Measurements from ENCODE around the gene CLIP2. TPM values are rescaled to one million over a fixed set of nuclear protein-coding genes. Genes with fewer than 3 reads are reported as not detected.
"Not testable (repeated sequence)": the region's sequence is repeated elsewhere in the genome, so short reads cannot be mapped to it uniquely, and the experiment has no call there.

Gene CLIP2
- total RNA-seq, 1 donor, result 55.7 TPM

GRCh38 chr7:74400420-74401136 lies 111.4 kb downstream of the CLIP2 start:
- TF ChIP-seq CTCF (IDR thresholded peaks at IDR 0.05; ENCODE audit: insufficient read depth, low read depth, low read length), result no peak
- no peak for DNase-seq (ENCODE audit: low read depth)

GRCh38 chr7:74401137-74401859 lies 112.1 kb downstream of the CLIP2 start:
- peak; percentile 97 for TF ChIP-seq CTCF (IDR thresholded peaks at IDR 0.05; ENCODE audit: insufficient read depth, low read depth, low read length)
- DNase-seq (ENCODE audit: low read depth), result peak; percentile 56
- H3K4me3 ChIP-seq (ENCODE audit: low read depth, low read length), result no peak overlapping the region

More at GRCh38 chr7:74400420-74401136, 111.4 kb downstream of the CLIP2 start:
- no peak overlapping the region for H3K4me3 ChIP-seq (ENCODE audit: low read depth, low read length)

GRCh38 chr7:74402668-74403067 lies 113.5 kb downstream of the CLIP2 start:
- not testable (repeated sequence) for DNase-seq (ENCODE audit: low read depth); H3K4me3 ChIP-seq (ENCODE audit: low read depth, low read length)

- DNase-seq (ENCODE audit: low read depth), result no peak
- TF ChIP-seq CTCF (IDR thresholded peaks at IDR 0.05; ENCODE audit: insufficient read depth, low read depth, low read length), result no peak
- no peak overlapping the region for H3K4me3 ChIP-seq (ENCODE audit: low read depth, low read length)
Observed at GRCh38 chr7:74403521-74404387, 114.5 kb downstream of the CLIP2 start.

- no peak overlapping the region for H3K4me3 ChIP-seq (ENCODE audit: low read depth, low read length)
- no peak for DNase-seq (ENCODE audit: low read depth)
- TF ChIP-seq CTCF (IDR thresholded peaks at IDR 0.05; ENCODE audit: insufficient read depth, low read depth, low read length), result no peak
Observed at GRCh38 chr7:74404388-74404700, 115.1 kb downstream of the CLIP2 start.

- no peak for TF ChIP-seq CTCF (IDR thresholded peaks at IDR 0.05; ENCODE audit: insufficient read depth, low read depth, low read length)
- DNase-seq (ENCODE audit: low read depth), result no peak
Observed at GRCh38 chr7:74404741-74405140, 115.5 kb downstream of the CLIP2 start.

More at GRCh38 chr7:74404741-74405140, 115.5 kb downstream of the CLIP2 start:
- H3K4me3 ChIP-seq (ENCODE audit: low read depth, low read length), result no peak overlapping the region
